ENCODE data around the gene CLASP1. TPM values are rescaled to one million over a fixed set of nuclear protein-coding genes. Genes with fewer than 3 reads are reported as not detected.

Gene CLASP1
- total RNA-seq, 2 experiments from 2014 or later = 60.3 to 61.4 TPM

GRCh38 chr2:121295911-121296650, 353.2 kb downstream of the CLASP1 start:
- intact Hi-C loops (cut with micrococcal nuclease) = no loop called here
- no peaks in the 10 kb centered on the region for H3K4me1 Mint-ChIP-seq (ENCODE audit: low read depth)
- no peaks in the 10 kb centered on the region for H3K36me3 Mint-ChIP-seq (ENCODE audit: low read depth)
- ATAC-seq = no peak
- DNase-seq = no peak
- TF ChIP-seq CTCF (IDR thresholded peaks at IDR 0.05) = no peak
- CTCF ChIA-PET = interaction anchor here (1.4 kb wide), 1 partner anchor 16 kb away, joined by 3 read pairs; no protein-coding TSS in a partner anchor
- no peak overlapping the region for H3K27ac Mint-ChIP-seq
- H3K27me3 Mint-ChIP-seq = peaks cover 5% of the 10 kb centered on the region
- no peaks in the 10 kb centered on the region for H3K9me3 Mint-ChIP-seq
- POLR2A ChIA-PET = no interaction called here
- H3K4me3 Mint-ChIP-seq = no peak overlapping the region

- ChIA-PET POLR2A (no interaction called here), CTCF (no interaction called here)
- Mint-ChIP-seq H3K4me1 (ENCODE audit: low read depth) (no peaks in the 10 kb centered on the region), H3K27ac (no peak overlapping the region), H3K36me3 (ENCODE audit: low read depth) (no peaks in the 10 kb centered on the region), H3K27me3 (peaks cover 2% of the 10 kb centered on the region), H3K4me3 (no peak overlapping the region), H3K9me3 (no peaks in the 10 kb centered on the region)
- TF ChIP-seq CTCF (IDR thresholded peaks at IDR 0.05) = no peak
- no peak for DNase-seq
- no peak for ATAC-seq
- intact Hi-C loops (cut with micrococcal nuclease) = no loop called here
Observed at GRCh38 chr2:121294881-121295840, 354.1 kb downstream of the CLASP1 start.

- no peaks in the 10 kb centered on the region for H3K27me3 Mint-ChIP-seq
- H3K27ac Mint-ChIP-seq = no peak overlapping the region
- DNase-seq (no peak), ATAC-seq (no peak)
- ChIA-PET CTCF (no interaction called here), POLR2A (no interaction called here)
- no peak overlapping the region for H3K4me3 Mint-ChIP-seq
- intact Hi-C loops (cut with micrococcal nuclease) = no loop called here
- H3K36me3 Mint-ChIP-seq (ENCODE audit: low read depth) = no peaks in the 10 kb centered on the region
- H3K4me1 Mint-ChIP-seq (ENCODE audit: low read depth) = no peaks in the 10 kb centered on the region
- TF ChIP-seq CTCF (IDR thresholded peaks at IDR 0.05) = no peak
- no peaks in the 10 kb centered on the region for H3K9me3 Mint-ChIP-seq
Observed at GRCh38 chr2:121293450-121294325, 355.6 kb downstream of the CLASP1 start.

GRCh38 chr2:121291251-121291580, 358.0 kb downstream of the CLASP1 start:
- no peak for TF ChIP-seq CTCF (IDR thresholded peaks at IDR 0.05)
- no peaks in the 10 kb centered on the region for H3K36me3 Mint-ChIP-seq (ENCODE audit: low read depth)
- H3K4me1 Mint-ChIP-seq (ENCODE audit: low read depth) = no peaks in the 10 kb centered on the region

More at GRCh38 chr2:121291251-121291580, 358.0 kb downstream of the CLASP1 start:
- Mint-ChIP-seq H3K4me3 (no peak overlapping the region), H3K9me3 (no peaks in the 10 kb centered on the region), H3K27me3 (peaks cover 6% of the 10 kb centered on the region), H3K27ac (no peak overlapping the region)
- DNase-seq (no peak), ATAC-seq (no peak)
- intact Hi-C loops (cut with micrococcal nuclease) = no loop called here
- CTCF ChIA-PET = no interaction called here
- POLR2A ChIA-PET = no interaction called here
